ENCODE data around the gene TPO.
"Not testable (repeated sequence)": the region's sequence is repeated elsewhere in the genome, so short reads cannot be mapped to it uniquely, and the experiment has no call there.

Gene TPO

GRCh38 chr2:1563084-1563857, 150.0 kb downstream of the TPO start:
- no peak for DNase-seq

- DNase-seq = no peak
Measured at GRCh38 chr2:1563943-1564891, 151.0 kb downstream of the TPO start.

DNA sequence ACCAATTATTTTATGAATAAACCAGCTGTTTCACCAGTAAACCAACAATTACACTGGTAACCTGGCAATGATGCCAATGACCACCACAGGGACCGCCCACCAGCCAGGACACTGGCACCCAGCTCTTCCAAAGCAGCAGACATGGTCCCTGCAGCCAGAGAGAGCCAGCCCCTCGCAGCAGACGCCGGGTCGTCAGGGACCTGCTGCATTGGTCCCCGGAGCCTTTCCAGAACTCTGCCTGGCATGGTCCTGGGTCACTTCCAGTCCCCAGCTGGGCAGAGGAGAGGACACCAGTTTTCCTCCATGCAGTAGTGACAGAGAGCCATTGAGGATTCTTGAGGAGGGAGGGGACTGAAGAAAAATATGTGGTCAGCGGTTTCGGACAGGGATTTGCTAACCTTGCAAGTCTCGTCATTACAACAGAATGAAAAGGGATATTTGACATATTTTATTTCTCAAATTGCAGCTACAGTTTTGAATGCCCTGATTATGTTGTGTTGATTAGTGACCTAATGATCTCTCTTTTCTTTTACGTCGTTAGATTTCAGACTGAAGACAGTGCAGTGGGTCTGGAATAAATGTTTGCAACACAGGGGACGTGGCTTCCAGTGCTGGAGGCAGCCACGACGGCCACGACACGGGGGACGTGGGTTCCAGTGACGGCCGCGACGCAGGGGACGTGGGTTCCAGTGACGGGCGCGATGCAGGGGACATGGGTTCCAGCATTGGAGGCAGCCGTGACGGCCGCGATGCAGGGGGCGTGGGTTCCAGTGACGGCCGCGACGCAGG, 154.5 kb downstream of the TPO start:
- no peak for DNase-seq

- DNase-seq = not testable (repeated sequence)
Measured at GRCh38 chr2:1568345-1568668, 155.0 kb downstream of the TPO start.

GRCh38 chr2:1569879-1570450, 156.7 kb downstream of the TPO start:
- DNase-seq = no peak

- no peak for DNase-seq
Measured at GRCh38 chr2:1571477-1572417, 158.5 kb downstream of the TPO start.

DNA sequence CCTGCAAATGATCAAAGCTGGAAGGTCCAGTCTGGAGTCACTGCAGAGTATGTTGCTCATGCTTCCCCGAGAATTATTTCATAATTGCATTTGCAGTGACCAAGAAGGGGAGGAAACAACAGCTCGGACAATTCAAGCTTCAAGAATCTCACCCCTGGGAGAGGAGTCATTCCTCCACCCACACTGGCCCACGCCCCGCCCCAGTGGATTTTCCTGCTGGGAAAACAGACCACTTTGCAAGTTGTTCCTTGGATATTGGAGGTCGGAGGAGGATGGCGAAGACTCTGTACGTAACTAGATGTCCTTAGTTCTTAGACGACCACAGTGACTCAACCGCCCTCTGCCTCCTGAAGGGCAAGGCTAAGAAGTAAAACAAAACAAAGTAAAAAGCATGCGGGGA, 159.4 kb downstream of the TPO start:
- DNase-seq = no peak

- DNase-seq = no peak
Measured at GRCh38 chr2:1577846-1578245, 164.6 kb downstream of the TPO start.

- not testable (repeated sequence) for DNase-seq
Measured at GRCh38 chr2:1581257-1581964, 168.1 kb downstream of the TPO start.

- no peak for DNase-seq
Measured at GRCh38 chr2:1581965-1582625, 168.8 kb downstream of the TPO start.

DNA sequence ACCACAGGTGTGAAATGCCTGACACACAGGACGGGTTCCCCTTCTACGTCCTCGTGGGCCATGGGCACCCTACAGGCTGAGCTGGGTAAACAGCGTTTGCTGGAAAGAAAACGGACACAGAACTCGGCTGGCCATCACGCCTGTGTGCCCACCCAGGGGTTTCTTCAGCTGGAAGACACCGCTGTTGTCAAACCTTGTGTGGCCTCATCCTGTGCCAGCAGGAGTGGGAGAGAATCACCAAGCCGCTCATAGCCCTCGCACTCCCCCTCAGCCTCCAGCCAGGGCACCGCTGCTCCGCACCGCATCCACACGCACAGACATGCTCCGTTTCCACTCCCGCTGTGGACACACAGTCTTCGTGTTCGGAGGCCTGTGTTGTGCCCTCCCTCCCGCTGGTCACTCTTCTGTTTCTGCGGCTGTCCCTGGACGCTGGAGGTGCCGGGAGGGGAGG, 169.7 kb downstream of the TPO start:
- no peak for DNase-seq

DNA sequence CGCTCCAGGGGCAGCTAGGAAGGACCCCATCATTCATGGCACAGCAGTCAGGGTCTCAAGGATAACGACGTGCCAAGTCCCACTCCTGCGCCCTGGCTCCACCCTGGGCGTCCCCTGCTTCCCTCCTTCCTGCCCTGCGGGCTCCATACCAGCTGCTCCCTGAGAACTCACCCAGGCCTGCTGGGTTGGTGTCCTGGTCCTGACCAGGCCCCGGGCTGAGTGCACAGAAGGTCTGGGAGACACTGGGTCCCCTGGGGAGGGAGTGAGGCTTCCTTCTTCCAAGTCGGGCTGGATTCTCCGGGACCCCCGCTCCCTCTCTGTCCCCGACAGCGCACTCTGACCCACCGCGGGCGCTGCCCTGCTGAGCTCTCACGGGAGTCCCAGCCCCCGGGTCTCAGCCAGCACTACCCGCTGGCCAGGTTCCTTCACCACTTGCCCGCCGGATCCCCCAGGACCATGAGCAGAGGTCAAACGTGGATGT, 170.8 kb downstream of the TPO start:
- no peak for DNase-seq

GRCh38 chr2:1584691-1585485, 171.6 kb downstream of the TPO start:
- DNase-seq = no peak

DNA sequence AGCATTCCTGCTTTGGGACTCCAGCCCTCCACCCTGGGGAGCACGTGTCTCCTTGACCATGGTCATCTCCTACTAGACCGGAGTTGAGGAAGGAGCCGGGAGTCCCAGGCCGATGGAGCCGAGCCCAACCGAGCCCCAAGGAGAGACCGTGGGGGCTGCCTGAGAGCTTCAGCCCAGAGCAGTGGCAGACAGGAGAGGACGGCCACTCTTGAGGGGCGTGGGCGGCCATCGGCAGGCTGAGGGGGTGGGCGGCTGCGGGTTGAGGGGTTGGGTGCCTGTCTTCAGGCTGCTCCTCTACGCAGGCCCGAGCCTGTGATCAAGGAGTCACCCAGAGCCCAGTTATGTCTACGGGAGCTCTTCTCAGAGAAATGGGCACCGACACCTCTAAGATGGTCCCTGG, 172.4 kb downstream of the TPO start:
- no peak for DNase-seq

GRCh38 chr2:1586251-1586922, 173.1 kb downstream of the TPO start:
- no peak for DNase-seq

- no peak for DNase-seq
Measured at GRCh38 chr2:1586923-1587840, 173.9 kb downstream of the TPO start.
